Heart left ventricle (tissue), 13 donors: ENCODE data around the gene ANKRD24.

Experiments used
- POLR2A ChIP-seq, 2 donors: fragments of 450-650 bp; IDR thresholded peaks; one replicate each; pipeline ENCODE4 v1.6.1; 2017; ENCODE audit warnings: antibody characterized with exemption in 2 of 2, mild to moderate bottlenecking in 2 of 2, moderate library complexity in 2 of 2
- TF ChIP-seq, protein P1 (sequence below), 12 donors: fragments of 200-600 bp; sonication (generic) in 4 of 12; IDR thresholded peaks; one replicate each; pipeline versions ENCODE4 v1.5.0 to v1.8.0; 2018 to 2022; ENCODE audit warnings: antibody characterized with exemption in 12 of 12, mild to moderate bottlenecking in 5 of 12
- donor health status: ischemic (EF 13 %, LVEDD 7.1; RV severe dilation, severe dysfunction).
- donor health status: DM: no; HTN: yes; CAD: no.
- donor health status: DM: no; HTN: no; CAD: no.
- donor health status: ischemic (EF 25% LVEDD 6.9; RV normal size, moderate dysfunction).
- donor health status: ischemic (EF 25% LVEDD 5.7; RV mildly dilated, moderate dysfunction).
- donor health status: ischemic (EF 35%, LVEDD 5.7; RV mildly dilated, moderate dysfunction).
- donor health status: nonischemic (EF 11% LVEDD 7.7; RV severe dilation, severe dysfunction).
- donor health status: DM: yes; HTN: yes; CAD: no.
- donor health status: PGD.
- donor health status: ischemic (EF 29% LVEDD 5.4; RV normal size, mild dysfunction).
- donor health status: nonischemic (EF 23%, LVEDD 6.1; RV moderate dilation, normal function).

DNA sequence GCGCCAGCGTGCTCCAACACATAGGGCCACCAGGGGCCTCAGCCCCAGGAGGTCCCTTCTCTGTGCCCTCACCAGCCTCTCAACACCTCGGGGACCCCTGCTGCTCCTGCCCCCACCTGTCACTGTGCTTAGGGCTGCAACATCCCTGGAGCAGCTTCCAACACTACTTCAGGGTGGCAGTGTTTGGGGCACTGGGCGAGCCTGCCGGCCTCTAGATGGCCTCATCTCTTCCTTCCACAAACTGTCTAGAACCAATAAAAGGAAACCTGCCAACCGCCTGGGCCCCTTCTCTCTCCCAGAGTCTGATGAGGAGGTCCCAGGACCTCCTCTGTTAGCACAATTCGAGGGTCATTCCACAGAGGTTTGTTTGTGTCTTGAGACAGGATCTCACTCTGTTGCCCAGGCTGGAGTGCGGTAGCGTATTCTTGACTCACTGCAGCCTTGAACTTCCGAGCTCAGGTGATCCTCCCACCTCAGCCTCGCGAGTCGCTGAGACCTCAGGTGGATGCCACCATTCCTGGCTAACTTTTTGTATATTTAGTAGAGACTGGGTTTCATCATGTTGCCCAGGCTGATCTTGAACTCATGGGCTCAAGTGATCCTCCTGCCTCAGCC lies 86.4 kb downstream of the ANKRD24 start:
- TF ChIP-seq, protein P1, sequence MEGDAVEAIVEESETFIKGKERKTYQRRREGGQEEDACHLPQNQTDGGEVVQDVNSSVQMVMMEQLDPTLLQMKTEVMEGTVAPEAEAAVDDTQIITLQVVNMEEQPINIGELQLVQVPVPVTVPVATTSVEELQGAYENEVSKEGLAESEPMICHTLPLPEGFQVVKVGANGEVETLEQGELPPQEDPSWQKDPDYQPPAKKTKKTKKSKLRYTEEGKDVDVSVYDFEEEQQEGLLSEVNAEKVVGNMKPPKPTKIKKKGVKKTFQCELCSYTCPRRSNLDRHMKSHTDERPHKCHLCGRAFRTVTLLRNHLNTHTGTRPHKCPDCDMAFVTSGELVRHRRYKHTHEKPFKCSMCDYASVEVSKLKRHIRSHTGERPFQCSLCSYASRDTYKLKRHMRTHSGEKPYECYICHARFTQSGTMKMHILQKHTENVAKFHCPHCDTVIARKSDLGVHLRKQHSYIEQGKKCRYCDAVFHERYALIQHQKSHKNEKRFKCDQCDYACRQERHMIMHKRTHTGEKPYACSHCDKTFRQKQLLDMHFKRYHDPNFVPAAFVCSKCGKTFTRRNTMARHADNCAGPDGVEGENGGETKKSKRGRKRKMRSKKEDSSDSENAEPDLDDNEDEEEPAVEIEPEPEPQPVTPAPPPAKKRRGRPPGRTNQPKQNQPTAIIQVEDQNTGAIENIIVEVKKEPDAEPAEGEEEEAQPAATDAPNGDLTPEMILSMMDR (IDR thresholded peaks at IDR 0.05), result no peak
- no peak for TF ChIP-seq POLR2A (IDR thresholded peaks at IDR 0.05)
